ENCODE data around the gene AKAP6. TPM values are rescaled to one million over a fixed set of nuclear protein-coding genes. Genes with fewer than 3 reads are reported as not detected.

The AKAP6 gene
- total and polyA plus RNA-seq, 7 donors, result 0.60 to 56.2 (median 29.5) TPM; not detected in 1

- H3K4me1 ChIP-seq, result no peaks in the 10 kb centered on the region
- H3K27ac ChIP-seq, result no peak overlapping the region
- no peak overlapping the region for H3K4me3 ChIP-seq
- TF ChIP-seq, protein P1, sequence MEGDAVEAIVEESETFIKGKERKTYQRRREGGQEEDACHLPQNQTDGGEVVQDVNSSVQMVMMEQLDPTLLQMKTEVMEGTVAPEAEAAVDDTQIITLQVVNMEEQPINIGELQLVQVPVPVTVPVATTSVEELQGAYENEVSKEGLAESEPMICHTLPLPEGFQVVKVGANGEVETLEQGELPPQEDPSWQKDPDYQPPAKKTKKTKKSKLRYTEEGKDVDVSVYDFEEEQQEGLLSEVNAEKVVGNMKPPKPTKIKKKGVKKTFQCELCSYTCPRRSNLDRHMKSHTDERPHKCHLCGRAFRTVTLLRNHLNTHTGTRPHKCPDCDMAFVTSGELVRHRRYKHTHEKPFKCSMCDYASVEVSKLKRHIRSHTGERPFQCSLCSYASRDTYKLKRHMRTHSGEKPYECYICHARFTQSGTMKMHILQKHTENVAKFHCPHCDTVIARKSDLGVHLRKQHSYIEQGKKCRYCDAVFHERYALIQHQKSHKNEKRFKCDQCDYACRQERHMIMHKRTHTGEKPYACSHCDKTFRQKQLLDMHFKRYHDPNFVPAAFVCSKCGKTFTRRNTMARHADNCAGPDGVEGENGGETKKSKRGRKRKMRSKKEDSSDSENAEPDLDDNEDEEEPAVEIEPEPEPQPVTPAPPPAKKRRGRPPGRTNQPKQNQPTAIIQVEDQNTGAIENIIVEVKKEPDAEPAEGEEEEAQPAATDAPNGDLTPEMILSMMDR (IDR thresholded peaks at IDR 0.05), result no peak
- no peak for TF ChIP-seq EP300 (IDR thresholded peaks at IDR 0.05)
- TF ChIP-seq POLR2AphosphoS5 (IDR thresholded peaks at IDR 0.05), result no peak
- TF ChIP-seq POLR2A (IDR thresholded peaks at IDR 0.05), result no peak
- no peaks in the 10 kb centered on the region for H3K27me3 ChIP-seq
- intact Hi-C loops (cut with DNase I), result no loop called here
- 89% methylated on average over 4 of the region's 4 CpGs for WGBS, 2 donors
- H3K36me3 ChIP-seq, result no peaks in the 10 kb centered on the region
- DNase-seq, result no peak
- H3K9me3 ChIP-seq, result no peaks in the 10 kb centered on the region
Observed at GRCh38 chr14:32352631-32353030, 23.5 kb downstream of the AKAP6 start.

DNA sequence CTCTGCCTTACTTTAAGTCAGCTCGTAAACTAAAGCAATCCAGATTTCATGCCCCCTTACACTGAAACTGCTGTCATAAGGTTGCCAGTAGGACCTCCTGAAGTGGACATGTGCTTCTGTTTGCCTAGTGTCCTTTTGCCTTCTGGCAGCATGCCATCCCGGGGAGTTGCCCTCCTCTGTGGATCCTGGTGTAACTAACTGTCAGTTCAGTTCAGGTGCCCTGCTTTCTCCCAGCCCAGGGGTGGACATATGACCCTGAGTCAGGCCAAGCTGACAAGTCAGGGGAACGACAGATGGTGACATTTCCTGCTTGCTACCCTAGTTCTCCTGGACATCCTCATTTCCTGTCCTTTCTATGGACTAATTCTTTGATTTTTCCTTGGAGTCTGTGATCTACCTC, 25.6 kb downstream of the AKAP6 start:
- intact Hi-C loops (cut with DNase I), result no loop called here
- no peaks in the 10 kb centered on the region for H3K27me3 ChIP-seq
- H3K4me3 ChIP-seq, result no peak overlapping the region
- no peak for TF ChIP-seq POLR2AphosphoS5 (IDR thresholded peaks at IDR 0.05)
- no peak for TF ChIP-seq POLR2A (IDR thresholded peaks at IDR 0.05)
- TF ChIP-seq, protein P1 (IDR thresholded peaks at IDR 0.05), result no peak
- TF ChIP-seq EP300 (IDR thresholded peaks at IDR 0.05), result no peak
- no peaks in the 10 kb centered on the region for H3K36me3 ChIP-seq
- DNase-seq, result no peak
- no peak overlapping the region for H3K27ac ChIP-seq
- H3K4me1 ChIP-seq, result no peaks in the 10 kb centered on the region
- WGBS, 2 donors, result 52 to 73% methylated on average over 3 of the region's 3 CpGs
- H3K9me3 ChIP-seq, result no peaks in the 10 kb centered on the region

GRCh38 chr14:32358781-32359180, 29.7 kb downstream of the AKAP6 start:
- intact Hi-C loops (cut with DNase I), result no loop called here
- H3K27ac ChIP-seq, result no peak overlapping the region
- no peaks in the 10 kb centered on the region for H3K4me1 ChIP-seq
- no peak for DNase-seq
- WGBS, 2 donors, result 84 to 85% methylated on average over 3 of the region's 3 CpGs
- H3K27me3 ChIP-seq, result no peaks in the 10 kb centered on the region
- no peaks in the 10 kb centered on the region for H3K9me3 ChIP-seq
- no peak overlapping the region for H3K4me3 ChIP-seq
- no peaks in the 10 kb centered on the region for H3K36me3 ChIP-seq
- TF ChIP-seq POLR2AphosphoS5 (IDR thresholded peaks at IDR 0.05) (no peak), EP300 (IDR thresholded peaks at IDR 0.05) (no peak), POLR2A (IDR thresholded peaks at IDR 0.05) (no peak)
- TF ChIP-seq, protein P1 (IDR thresholded peaks at IDR 0.05), result no peak

- Histone ChIP-seq H3K27ac (no peak overlapping the region), H3K9me3 (no peaks in the 10 kb centered on the region), H3K27me3 (no peaks in the 10 kb centered on the region), H3K4me3 (no peak overlapping the region), H3K4me1 (peaks cover 0 to 16% (median 9%) of the 10 kb centered on the region in 4 donors), H3K36me3 (no peaks in the 10 kb centered on the region)
- intact Hi-C loops (cut with DNase I), result no loop called here
- no peak for DNase-seq
- 93 to 98% methylated on average over 2 of the region's 2 CpGs for WGBS, 2 donors
- TF ChIP-seq POLR2AphosphoS5 (IDR thresholded peaks at IDR 0.05) (no peak), EP300 (IDR thresholded peaks at IDR 0.05) (no peak), POLR2A (IDR thresholded peaks at IDR 0.05) (no peak)
- TF ChIP-seq, protein P1 (IDR thresholded peaks at IDR 0.05), result no peak
Observed at GRCh38 chr14:32361674-32362073, 32.6 kb downstream of the AKAP6 start.

GRCh38 chr14:32363761-32364160, 34.7 kb downstream of the AKAP6 start:
- intact Hi-C loops (cut with DNase I), result no loop called here
- Histone ChIP-seq H3K27ac (no peak overlapping the region), H3K4me3 (no peak overlapping the region), H3K36me3 (no peaks in the 10 kb centered on the region), H3K4me1 (peaks cover 0 to 28% (median 18%) of the 10 kb centered on the region in 4 donors), H3K9me3 (no peaks in the 10 kb centered on the region), H3K27me3 (no peaks in the 10 kb centered on the region)
- no peak for DNase-seq
- no peak for TF ChIP-seq EP300 (IDR thresholded peaks at IDR 0.05)
- TF ChIP-seq POLR2AphosphoS5 (IDR thresholded peaks at IDR 0.05), result no peak
- TF ChIP-seq POLR2A (IDR thresholded peaks at IDR 0.05), result no peak
- TF ChIP-seq, protein P1 (IDR thresholded peaks at IDR 0.05), result no peak
- 92 to 95% methylated on average over 4 of the region's 4 CpGs for WGBS, 2 donors
